ENCODE measurements around the gene FUT8. TPM values are rescaled to one million over a fixed set of nuclear protein-coding genes. Genes with fewer than 3 reads are reported as not detected.
"Not testable (repeated sequence)": the region's sequence is repeated elsewhere in the genome, so short reads cannot be mapped to it uniquely, and the experiment has no call there.

Gene FUT8
- total RNA-seq, 2 experiments from 2014 or later, result 70.9 to 79.2 TPM

- Mint-ChIP-seq H3K4me3 (no peak overlapping the region), H3K9me3 (peaks cover 35% of the 10 kb centered on the region), H3K4me1 (peaks cover 31% of the 10 kb centered on the region), H3K27ac (no peak overlapping the region), H3K27me3 (no peaks in the 10 kb centered on the region), H3K36me3 (ENCODE audit: low read depth) (peaks cover 33% of the 10 kb centered on the region)
- POLR2A ChIA-PET, result no interaction called here
- CTCF ChIA-PET, result interaction anchor here (0.6 to 1.0 kb wide), 2 partner anchors 18 to 183 kb away, joined by 3 to 4 read pairs; no protein-coding TSS in a partner anchor
- DNase-seq, result no peak
Observed at GRCh38 chr14:65632487-65632886, 220.0 kb downstream of the FUT8 start.

DNA sequence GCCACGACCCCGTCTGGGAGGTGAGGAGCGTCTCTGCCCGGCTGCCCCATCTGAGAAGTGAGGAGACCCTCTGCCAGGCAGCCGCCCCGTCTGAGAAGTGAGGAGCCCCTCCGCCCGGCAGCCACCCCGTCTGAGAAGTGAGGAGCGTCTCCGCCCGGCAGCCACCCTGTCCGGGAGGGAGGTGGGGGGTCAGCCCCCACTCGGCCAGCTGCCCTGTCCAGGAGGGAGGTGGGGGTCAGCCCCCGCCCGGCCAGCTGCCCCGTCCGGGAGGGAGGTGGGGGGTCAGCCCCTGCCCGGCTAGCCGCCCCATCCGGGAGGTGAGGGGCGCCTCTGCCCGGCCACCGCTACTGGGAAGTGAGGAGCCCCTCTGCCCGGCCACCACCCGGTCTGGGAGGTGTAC lies 221.1 kb downstream of the FUT8 start:
- H3K36me3 Mint-ChIP-seq (ENCODE audit: low read depth), result peaks cover 41% of the 10 kb centered on the region
- H3K4me3 Mint-ChIP-seq, H3K27me3 Mint-ChIP-seq, DNase-seq, CTCF ChIA-PET, POLR2A ChIA-PET, H3K27ac Mint-ChIP-seq: not testable (repeated sequence)
- H3K4me1 Mint-ChIP-seq, result peaks cover 39% of the 10 kb centered on the region
- H3K9me3 Mint-ChIP-seq, result peaks cover 35% of the 10 kb centered on the region

DNA sequence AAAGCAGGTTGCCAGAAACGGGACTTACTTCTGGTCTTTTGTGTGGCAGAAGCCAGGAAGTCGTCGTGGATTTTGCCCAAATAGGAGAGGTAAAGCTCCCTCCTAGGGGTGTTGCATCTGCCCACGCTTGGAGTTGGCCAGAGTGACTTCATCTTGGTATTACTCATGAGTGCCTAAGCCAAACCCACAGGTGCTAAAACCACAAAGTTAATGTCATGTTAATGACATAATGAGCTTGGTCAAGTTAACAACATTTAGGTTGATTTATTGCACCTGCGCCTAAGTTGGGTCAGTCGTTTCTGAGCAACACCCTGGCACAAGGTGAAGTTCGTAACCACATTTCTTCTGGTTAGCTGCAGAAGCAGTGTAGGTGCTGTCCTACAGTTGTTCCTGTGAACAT lies 225.2 kb downstream of the FUT8 start:
- no peak overlapping the region for H3K27ac Mint-ChIP-seq

DNA sequence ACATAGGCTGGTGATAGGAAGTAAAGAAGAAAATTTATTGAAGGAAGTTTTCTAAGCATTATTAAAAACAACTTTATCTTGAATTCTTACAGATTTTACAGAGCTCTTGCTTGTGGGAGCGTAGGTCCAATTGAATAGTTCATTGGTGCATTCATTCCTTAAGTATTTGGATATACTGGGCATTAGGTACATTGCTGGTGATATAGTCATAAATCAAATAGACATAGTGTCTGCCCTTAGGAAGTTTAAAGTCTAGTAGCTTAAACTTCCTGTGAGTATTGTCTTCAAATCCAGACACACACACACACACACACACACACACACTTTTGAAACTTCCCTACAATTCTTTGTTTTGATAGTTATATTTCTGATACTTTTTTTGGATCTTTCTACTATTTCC lies 226.7 kb downstream of the FUT8 start:
- peaks cover 25% of the 10 kb centered on the region for H3K9me3 Mint-ChIP-seq
- no peak overlapping the region for H3K27ac Mint-ChIP-seq
- CTCF ChIA-PET, result interaction anchor here (1.2 kb wide), 1 partner anchor 363 kb away, joined by 3 read pairs; no protein-coding TSS in a partner anchor
- H3K4me1 Mint-ChIP-seq, result peaks cover 39% of the 10 kb centered on the region
- H3K4me3 Mint-ChIP-seq, result no peak overlapping the region
- H3K27me3 Mint-ChIP-seq, result no peaks in the 10 kb centered on the region
- DNase-seq, result no peak
- peaks cover 60% of the 10 kb centered on the region for H3K36me3 Mint-ChIP-seq (ENCODE audit: low read depth)
- POLR2A ChIA-PET, result no interaction called here

More for the DNA sequence above, 225.2 kb downstream of the FUT8 start:
- peak; percentile 30 for DNase-seq
- Mint-ChIP-seq H3K36me3 (ENCODE audit: low read depth) (peaks cover 60% of the 10 kb centered on the region), H3K27me3 (no peaks in the 10 kb centered on the region), H3K4me3 (no peak overlapping the region), H3K4me1 (peaks cover 39% of the 10 kb centered on the region), H3K9me3 (peaks cover 25% of the 10 kb centered on the region)
- CTCF ChIA-PET, result interaction anchor here (0.7 to 1.2 kb wide), 2 partner anchors 27 to 296 kb away, joined by 3 read pairs; no protein-coding TSS in a partner anchor
- POLR2A ChIA-PET, result no interaction called here

GRCh38 chr14:65650826-65651225 lies 238.3 kb downstream of the FUT8 start:
- Mint-ChIP-seq H3K27ac (no peak overlapping the region), H3K4me1 (no peaks in the 10 kb centered on the region), H3K27me3 (no peaks in the 10 kb centered on the region), H3K9me3 (peaks cover 7% of the 10 kb centered on the region), H3K4me3 (no peak overlapping the region), H3K36me3 (ENCODE audit: low read depth) (peaks cover 32% of the 10 kb centered on the region)
- DNase-seq, result no peak
- POLR2A ChIA-PET, result no interaction called here
- CTCF ChIA-PET, result interaction anchor here (1.1 kb wide), 1 partner anchor 19 kb away, joined by 3 read pairs; no protein-coding TSS in a partner anchor

DNA sequence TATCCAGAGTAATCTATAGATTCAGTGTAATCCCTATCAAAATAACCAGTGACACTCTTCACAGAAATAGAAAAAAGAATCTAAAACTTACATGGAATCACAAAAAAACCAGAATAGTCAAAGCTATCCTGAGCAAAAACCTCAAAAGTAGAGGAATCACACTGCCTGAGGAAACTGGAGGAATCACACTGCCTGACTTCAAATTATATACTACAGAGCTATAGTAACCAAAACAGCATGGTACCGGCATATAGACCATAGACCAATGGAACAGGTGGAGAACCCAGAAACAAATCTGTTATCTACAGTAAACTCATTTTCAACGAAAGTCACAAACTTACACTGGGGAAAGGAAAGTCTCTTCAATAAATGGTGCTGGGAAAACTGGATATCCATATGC lies 244.0 kb downstream of the FUT8 start:
- Mint-ChIP-seq H3K27me3 (no peaks in the 10 kb centered on the region), H3K9me3 (peaks cover 10% of the 10 kb centered on the region), H3K4me3 (no peak overlapping the region), H3K27ac (no peak overlapping the region), H3K4me1 (no peaks in the 10 kb centered on the region), H3K36me3 (ENCODE audit: low read depth) (peaks cover 25% of the 10 kb centered on the region)
- ChIA-PET POLR2A (no interaction called here), CTCF (no interaction called here)
- DNase-seq, result no peak

GRCh38 chr14:65658202-65658601 lies 245.7 kb downstream of the FUT8 start:
- Mint-ChIP-seq H3K4me3 (no peak overlapping the region), H3K27me3 (no peaks in the 10 kb centered on the region), H3K36me3 (ENCODE audit: low read depth) (peaks cover 13% of the 10 kb centered on the region), H3K9me3 (peaks cover 7% of the 10 kb centered on the region), H3K27ac (no peak overlapping the region), H3K4me1 (no peaks in the 10 kb centered on the region)
- ChIA-PET CTCF (no interaction called here), POLR2A (no interaction called here)
- DNase-seq, result no peak

DNA sequence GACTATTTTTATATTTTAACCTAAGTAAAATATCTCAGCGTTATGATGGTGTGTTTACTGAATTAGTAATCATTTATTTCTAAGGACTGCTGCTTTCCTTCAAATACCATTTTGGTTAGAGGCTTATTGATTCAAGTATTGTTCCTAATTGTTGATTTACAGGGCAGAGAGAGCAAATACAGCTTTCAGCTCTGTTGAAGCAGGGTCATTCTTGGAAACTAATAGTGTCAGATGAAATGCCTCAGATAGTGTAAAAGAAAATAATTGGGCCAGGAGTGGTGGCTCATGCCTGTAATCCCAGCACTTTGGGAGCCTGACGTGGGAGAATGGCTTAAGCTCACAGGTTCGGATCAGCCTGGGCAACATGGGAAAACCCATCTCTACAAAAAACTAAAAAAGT lies 249.3 kb downstream of the FUT8 start:
- H3K4me3 Mint-ChIP-seq, result no peak overlapping the region
- DNase-seq, result no peak
- CTCF ChIA-PET, result interaction anchor here (1.8 kb wide), 1 partner anchor 10 kb away, joined by 5 read pairs; no protein-coding TSS in a partner anchor
- peaks cover 3% of the 10 kb centered on the region for H3K9me3 Mint-ChIP-seq
- H3K27ac Mint-ChIP-seq, result no peak overlapping the region
- POLR2A ChIA-PET, result no interaction called here
- H3K27me3 Mint-ChIP-seq, result no peaks in the 10 kb centered on the region
- peaks cover 10% of the 10 kb centered on the region for H3K36me3 Mint-ChIP-seq (ENCODE audit: low read depth)
- no peaks in the 10 kb centered on the region for H3K4me1 Mint-ChIP-seq

GRCh38 chr14:65664436-65664835 lies 251.9 kb downstream of the FUT8 start:
- ChIA-PET POLR2A (no interaction called here), CTCF (interaction anchor here (0.8 to 1.1 kb wide), 2 partner anchors 27 to 130 kb away, joined by 3 read pairs; no protein-coding TSS in a partner anchor)
- Mint-ChIP-seq H3K4me1 (no peaks in the 10 kb centered on the region), H3K9me3 (peaks cover 3% of the 10 kb centered on the region), H3K36me3 (ENCODE audit: low read depth) (peaks cover 10% of the 10 kb centered on the region), H3K27me3 (no peaks in the 10 kb centered on the region), H3K27ac (no peak overlapping the region), H3K4me3 (no peak overlapping the region)
- DNase-seq, result no peak

- POLR2A ChIA-PET, result no interaction called here
- H3K9me3 Mint-ChIP-seq, result no peaks in the 10 kb centered on the region
- no peak overlapping the region for H3K27ac Mint-ChIP-seq
- H3K4me1 Mint-ChIP-seq, result no peaks in the 10 kb centered on the region
- H3K36me3 Mint-ChIP-seq (ENCODE audit: low read depth), result peaks cover 23% of the 10 kb centered on the region
- no peak for DNase-seq
- CTCF ChIA-PET, result interaction anchor here (0.6 to 1.8 kb wide), 4 partner anchors 9 to 218 kb away, joined by 3 to 5 read pairs (median 4); no protein-coding TSS in a partner anchor
- no peak overlapping the region for H3K4me3 Mint-ChIP-seq
- no peaks in the 10 kb centered on the region for H3K27me3 Mint-ChIP-seq
Observed at GRCh38 chr14:65676361-65677014, 264.0 kb downstream of the FUT8 start.

DNA sequence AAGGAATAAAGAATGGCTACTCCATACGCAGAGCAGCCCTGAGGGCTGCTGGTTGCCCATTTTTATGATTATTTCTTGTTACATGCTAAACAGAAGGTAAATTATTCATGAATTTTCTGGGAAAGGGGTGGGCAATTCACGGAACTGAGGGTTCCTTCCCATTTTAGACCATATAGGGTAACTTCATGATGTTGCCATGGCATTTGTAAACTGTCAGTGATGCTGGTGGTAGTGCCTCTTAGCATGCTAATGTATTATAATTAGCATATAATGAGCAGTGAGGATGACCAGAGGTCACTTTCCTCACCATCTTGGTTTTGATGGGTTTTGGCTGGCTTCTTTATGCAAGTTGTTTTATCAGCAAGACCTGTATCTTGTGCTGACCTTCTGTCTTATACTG lies 273.0 kb downstream of the FUT8 start:
- DNase-seq, result no peak
- H3K4me3 Mint-ChIP-seq, result no peak overlapping the region
- no peaks in the 10 kb centered on the region for H3K27me3 Mint-ChIP-seq
- H3K4me1 Mint-ChIP-seq, result no peaks in the 10 kb centered on the region
- H3K36me3 Mint-ChIP-seq (ENCODE audit: low read depth), result peaks cover 37% of the 10 kb centered on the region
- ChIA-PET CTCF (no interaction called here), POLR2A (no interaction called here)
- H3K27ac Mint-ChIP-seq, result no peak overlapping the region
- peaks cover 10% of the 10 kb centered on the region for H3K9me3 Mint-ChIP-seq

GRCh38 chr14:65686761-65687160 lies 274.2 kb downstream of the FUT8 start:
- CTCF ChIA-PET, result no interaction called here
- Mint-ChIP-seq H3K4me1 (no peaks in the 10 kb centered on the region), H3K9me3 (peaks cover 13% of the 10 kb centered on the region), H3K27ac (no peak overlapping the region), H3K36me3 (ENCODE audit: low read depth) (peaks cover 36% of the 10 kb centered on the region), H3K27me3 (no peaks in the 10 kb centered on the region), H3K4me3 (no peak overlapping the region)
- POLR2A ChIA-PET, result no interaction called here
- no peak for DNase-seq

- Mint-ChIP-seq H3K27me3 (no peaks in the 10 kb centered on the region), H3K9me3 (peaks cover 13% of the 10 kb centered on the region), H3K4me1 (no peaks in the 10 kb centered on the region), H3K36me3 (ENCODE audit: low read depth) (peaks cover 37% of the 10 kb centered on the region), H3K4me3 (no peak overlapping the region), H3K27ac (no peak overlapping the region)
- ChIA-PET CTCF (no interaction called here), POLR2A (no interaction called here)
- DNase-seq, result no peak
Observed at GRCh38 chr14:65689070-65689469, 276.5 kb downstream of the FUT8 start.

DNA sequence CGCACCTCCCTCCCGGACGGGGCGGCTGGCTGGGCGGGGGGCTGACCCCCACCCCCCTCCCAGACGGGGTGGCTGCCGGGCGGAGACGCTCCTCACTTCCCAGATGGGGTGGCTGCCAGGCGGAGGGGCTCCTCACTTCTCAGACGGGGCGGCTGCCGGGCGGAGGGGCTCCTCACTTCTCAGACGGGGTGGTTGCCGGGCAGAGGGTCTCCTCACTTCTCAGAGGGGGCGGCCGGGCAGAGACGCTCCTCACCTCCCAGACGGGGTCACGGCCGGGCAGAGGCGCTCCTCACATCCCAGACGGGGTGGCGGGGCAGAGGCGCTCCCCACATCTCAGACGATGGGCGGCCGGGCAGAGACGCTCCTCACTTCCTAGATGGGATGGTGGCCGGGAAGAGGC lies 280.0 kb downstream of the FUT8 start:
- POLR2A ChIA-PET, H3K4me3 Mint-ChIP-seq, H3K27ac Mint-ChIP-seq, CTCF ChIA-PET, H3K27me3 Mint-ChIP-seq, DNase-seq, H3K4me1 Mint-ChIP-seq: not testable (repeated sequence)
- H3K9me3 Mint-ChIP-seq, result peaks cover 15% of the 10 kb centered on the region
- peaks cover 37% of the 10 kb centered on the region for H3K36me3 Mint-ChIP-seq (ENCODE audit: low read depth)

Data from activated CD4-positive, alpha-beta T cell treated with anti-CD3 and anti-CD28 coated beads, Interleukin-2, amount 10 ng/mL, durations not matched to agents 7 days and 5 days (primary cell).